Measurements from ENCODE around the gene ADSL.

Gene ADSL

DNA sequence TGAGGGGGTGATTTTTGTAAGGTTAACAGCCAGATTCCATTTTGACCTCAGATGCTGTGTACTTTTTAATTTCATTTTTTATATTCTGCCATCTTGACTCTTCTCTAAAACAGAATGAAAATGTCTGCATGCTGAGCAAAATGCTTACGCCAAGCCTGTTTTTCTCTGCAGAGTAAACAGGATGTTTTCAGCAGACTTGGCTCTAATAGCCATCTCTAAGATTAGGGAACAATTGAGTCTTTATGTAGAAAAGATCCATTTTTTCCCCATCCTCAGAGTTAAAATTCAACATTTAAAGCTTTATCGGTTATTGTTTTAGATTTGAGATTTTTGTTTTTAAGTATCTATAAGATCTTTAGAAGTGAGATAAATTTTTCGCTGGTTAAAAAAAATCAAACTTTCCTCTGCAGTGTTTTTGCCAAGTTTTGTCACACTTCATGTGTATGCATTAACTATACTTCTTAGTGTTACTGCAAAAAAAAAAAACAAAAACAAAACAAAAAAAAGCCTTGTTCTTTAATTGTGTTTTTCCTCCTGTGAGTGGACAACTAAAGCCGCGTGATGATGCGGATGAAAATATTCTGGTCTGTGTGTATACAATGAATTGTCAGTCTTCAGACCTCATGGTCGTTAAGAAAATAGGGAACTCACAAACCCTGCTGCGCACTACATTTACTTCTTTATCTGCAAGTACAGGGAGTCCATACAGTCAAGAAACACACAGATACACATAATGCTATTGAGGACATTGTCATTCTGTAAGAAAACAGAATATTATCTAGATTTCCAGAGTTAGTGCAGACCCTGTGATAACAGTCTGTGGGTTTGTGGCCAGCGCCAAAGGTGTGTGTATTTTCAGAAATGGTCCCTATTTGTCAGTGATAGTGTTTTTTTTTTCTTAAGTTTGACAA, 17.5 kb upstream of the ADSL start:
- no peak for DNase-seq

DNA sequence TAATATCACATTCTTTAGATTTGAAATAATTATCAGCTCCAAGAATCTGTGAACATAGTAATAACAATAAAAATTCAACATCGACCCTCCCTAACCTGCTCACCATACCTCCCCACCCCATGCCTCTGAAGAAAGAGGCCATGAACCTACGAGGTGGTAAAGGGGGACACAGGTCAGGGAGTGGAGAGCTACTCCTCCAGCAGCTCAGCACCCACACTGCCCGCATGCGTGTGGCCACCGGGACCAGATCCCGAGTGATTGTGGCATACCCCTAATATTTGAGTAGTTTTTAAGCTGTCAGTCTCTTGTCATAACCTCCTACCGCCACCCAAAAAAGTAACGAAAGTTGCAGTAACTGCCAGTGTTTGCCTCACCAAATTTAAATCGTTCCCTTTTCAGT, 16.8 kb upstream of the ADSL start:
- no peak for DNase-seq

DNA sequence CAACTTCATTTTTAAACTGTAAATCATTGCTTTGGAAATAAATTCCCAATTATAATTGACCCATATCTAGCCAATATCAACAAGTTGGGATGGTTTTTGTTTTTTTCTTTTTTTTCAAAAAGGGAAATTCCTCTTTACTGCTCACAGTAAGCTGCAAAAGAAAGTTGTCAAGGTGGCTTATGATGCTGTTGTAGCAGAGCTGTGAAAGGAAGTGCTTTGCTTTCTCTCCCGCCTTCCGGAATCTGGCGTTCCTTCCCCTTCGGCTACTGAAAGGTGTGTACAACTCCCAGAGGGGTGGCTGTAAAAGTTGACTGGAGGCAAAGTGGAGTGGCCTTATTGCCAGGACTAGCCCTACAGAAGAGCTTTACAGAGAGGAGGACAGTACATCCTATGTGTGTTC, 16.2 kb upstream of the ADSL start:
- DNase-seq: no peak

- no peak for DNase-seq
Observed at GRCh38 chr22:40330615-40331014, 15.7 kb upstream of the ADSL start.

GRCh38 chr22:40331706-40332105, 14.6 kb upstream of the ADSL start:
- DNase-seq: no peak

GRCh38 chr22:40332319-40332781, 13.9 kb upstream of the ADSL start:
- DNase-seq: no peak

- DNase-seq: no peak
Observed at GRCh38 chr22:40334060-40334459, 12.2 kb upstream of the ADSL start.

DNA sequence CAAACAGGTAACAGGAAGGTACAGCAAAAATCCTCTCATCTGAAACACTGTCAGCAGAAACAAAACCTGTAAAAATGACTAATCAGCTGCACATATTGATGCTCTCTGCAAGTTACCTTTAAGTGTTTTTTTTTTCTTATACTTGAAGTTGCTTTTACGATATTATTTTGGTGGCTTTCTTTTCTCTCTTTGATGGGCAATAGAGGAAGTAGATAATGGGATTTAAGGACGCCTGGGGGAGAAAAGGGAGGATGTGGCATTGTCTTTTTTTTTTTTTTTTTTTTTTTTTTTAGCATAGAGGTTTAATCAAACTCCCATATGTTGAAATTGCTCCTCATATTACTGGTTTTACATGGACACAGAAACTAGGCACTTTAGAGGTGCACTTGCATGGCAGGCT, 11.4 kb upstream of the ADSL start:
- DNase-seq: no peak

DNA sequence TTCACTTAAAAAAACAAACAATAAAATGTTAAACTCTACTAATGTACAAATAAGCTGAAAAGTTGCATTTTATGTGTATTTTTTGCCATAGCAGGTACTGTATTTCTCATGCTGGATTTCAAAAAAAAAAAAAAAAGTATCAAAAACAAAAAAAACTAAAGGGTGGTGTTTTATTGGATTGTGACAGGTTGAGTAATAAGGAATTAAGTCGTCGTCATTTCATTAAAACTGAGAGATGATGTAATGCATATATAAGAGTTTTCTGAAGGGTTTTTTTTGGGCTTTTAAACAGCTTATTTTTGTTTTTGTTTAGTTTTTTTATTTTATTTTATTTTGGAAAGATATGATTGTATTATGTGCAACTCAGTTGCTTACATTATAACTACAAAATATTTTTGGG, 10.9 kb upstream of the ADSL start:
- DNase-seq: no peak

- DNase-seq: no peak
Observed at GRCh38 chr22:40340044-40340443, 6.3 kb upstream of the ADSL start.

DNA sequence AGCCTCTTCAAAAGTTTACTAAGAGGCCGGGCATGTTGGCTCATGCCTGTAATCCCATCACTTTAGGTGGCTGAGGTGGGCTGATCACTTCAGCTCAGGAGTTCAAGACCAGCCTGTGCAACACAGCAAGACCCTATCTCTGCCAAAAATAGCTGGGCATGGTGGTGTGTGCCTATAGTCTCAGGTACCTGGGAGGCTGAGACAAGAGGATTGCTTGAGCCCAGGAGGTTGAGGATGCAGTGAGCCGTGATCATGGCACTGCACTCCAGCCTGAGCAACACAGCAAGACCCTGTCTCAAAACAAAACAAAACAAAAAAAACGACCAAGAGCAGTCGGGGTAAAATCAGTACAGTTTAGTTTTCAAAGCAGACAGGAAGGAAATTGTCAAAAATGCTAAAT, 4.7 kb upstream of the ADSL start:
- no peak for DNase-seq

GRCh38 chr22:40342521-40342920, 3.8 kb upstream of the ADSL start:
- DNase-seq: no peak

DNA sequence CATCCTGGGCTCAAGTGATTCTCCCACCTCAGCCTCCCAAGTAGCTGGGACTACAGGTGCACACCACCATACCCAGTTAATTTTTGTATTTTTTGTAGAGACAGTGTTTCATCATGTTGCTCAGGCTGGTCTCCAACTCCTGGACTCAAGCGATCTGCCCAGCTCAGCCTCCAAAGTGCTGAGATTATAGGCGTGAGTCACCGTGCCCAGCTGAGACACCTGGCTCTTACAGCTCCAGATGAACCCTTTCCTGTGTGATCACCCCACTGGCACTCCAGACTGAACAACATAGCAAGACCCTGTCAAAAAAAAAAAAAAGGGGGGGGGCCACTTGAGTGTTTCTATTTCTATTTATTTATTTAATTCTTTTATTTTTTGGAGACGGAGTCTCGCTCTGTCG, 1.0 kb upstream of the ADSL start:
- no peak for DNase-seq

GRCh38 chr22:40345815-40346184, 500 bp upstream of the ADSL start:
- no peak for DNase-seq

- no peak for DNase-seq
Observed at GRCh38 chr22:40347300-40347699, 1.0 kb downstream of the ADSL start.

GRCh38 chr22:40348025-40348658, 1.8 kb downstream of the ADSL start:
- DNase-seq: no peak

- DNase-seq: no peak
Observed at GRCh38 chr22:40352763-40353162, 6.5 kb downstream of the ADSL start.

- no peak for DNase-seq
Observed at GRCh38 chr22:40361100-40361499, 14.8 kb downstream of the ADSL start.

DNA sequence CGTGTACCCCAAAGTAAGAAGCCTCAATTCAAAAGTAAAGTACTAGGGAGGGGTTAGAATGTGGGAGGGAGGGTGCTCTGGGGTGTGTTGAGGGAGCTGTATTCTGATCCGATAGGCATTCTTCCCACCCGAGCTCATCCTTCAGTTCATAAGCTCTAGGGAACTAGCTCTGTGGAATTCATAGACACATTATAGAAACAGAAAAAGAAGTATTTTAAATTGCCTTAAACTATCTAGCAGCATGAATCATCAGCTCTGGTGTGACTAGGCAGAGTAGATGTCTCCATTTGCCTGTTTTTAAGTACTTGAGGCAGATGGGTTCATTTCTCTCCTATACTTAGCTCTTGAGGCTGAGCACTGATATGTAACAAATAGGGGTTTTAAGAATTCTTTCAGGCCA, 16.8 kb downstream of the ADSL start:
- no peak for DNase-seq

- no peak for DNase-seq
Observed at GRCh38 chr22:40364431-40364830, 18.1 kb downstream of the ADSL start.

DNA sequence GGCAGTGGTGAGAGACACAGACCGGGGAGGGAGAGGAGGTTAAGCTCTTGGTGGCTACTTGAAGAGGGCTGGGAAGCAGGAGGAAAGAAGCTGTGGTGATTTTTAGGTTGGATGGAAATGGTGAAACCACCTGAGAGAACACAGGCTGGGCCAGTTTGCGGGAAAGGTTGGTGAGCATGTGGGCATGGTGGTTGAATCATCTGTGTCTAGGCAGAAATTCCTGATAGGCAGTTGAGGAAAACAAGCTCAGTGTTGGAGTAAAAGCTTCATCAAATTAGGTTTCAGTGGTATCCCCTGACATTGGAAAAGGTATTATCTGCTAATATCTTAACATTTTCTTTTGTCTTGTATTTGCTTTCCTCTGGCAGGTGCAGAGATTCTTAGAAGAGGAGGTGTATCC, 19.8 kb downstream of the ADSL start:
- no peak for DNase-seq

- no peak for DNase-seq
Observed at GRCh38 chr22:40367342-40367741, 21.0 kb downstream of the ADSL start.

GRCh38 chr22:40368016-40368415, 21.7 kb downstream of the ADSL start:
- no peak for DNase-seq

- DNase-seq: no peak
Observed at GRCh38 chr22:40368836-40369235, 22.5 kb downstream of the ADSL start.

DNA sequence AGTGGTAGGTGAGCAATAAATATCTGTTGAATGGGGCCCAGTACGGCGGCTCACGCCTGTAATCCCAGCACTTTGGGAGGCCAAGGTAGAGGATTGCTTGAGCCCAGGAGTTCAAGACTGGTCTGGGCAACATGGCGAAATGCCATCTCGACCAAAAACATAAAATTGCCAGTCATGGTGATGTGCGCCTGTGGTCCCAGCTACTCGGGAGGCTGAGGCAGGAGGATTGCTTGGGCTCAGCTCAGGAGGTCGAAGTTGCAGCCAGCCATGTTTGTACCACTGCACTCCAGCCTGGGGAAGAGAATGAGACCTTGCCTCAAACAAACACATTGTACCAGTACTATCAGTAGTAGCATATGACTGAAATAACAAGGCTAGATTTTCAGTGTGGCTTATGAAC, 28.3 kb downstream of the ADSL start:
- no peak for DNase-seq

Measured in DMS153 (cell line).